Measurements from ENCODE around the gene ZNF618. TPM values are rescaled to one million over a fixed set of nuclear protein-coding genes. Genes with fewer than 3 reads are reported as not detected.

The ZNF618 gene
- total RNA-seq, 2 experiments from 2014 or later: not detected

- H2AFZ ChIP-seq (ENCODE audit: low read length): no peak overlapping the region
- TF ChIP-seq CTCF (conservative IDR thresholded peaks at IDR 0.05; ENCODE audit: low read length) (no peak), EZH2phosphoT487 (IDR thresholded peaks at IDR 0.05; ENCODE audit: borderline replicate concordance, low read depth, low read length) (no peak)
- no peak for DNase-seq (ENCODE audit: low spot score)
- no peaks in the 10 kb centered on the region for H4K20me1 ChIP-seq (ENCODE audit: insufficient read depth, low read length)
- H3K9me3 ChIP-seq (ENCODE audit: low read length): no peaks in the 10 kb centered on the region
- no peak overlapping the region for H3K27ac ChIP-seq (ENCODE audit: low read depth, low read length, poor library complexity, severe bottlenecking)
- intact Hi-C loops (cut with micrococcal nuclease; ENCODE audit: unreplicated experiment): no loop called here
- no peaks in the 10 kb centered on the region for H3K36me3 ChIP-seq (ENCODE audit: insufficient read depth, low read length)
- H3K4me2 ChIP-seq (ENCODE audit: low read length): no peak overlapping the region
- H3K4me3 ChIP-seq (ENCODE audit: low read depth, low read length, poor library complexity, severe bottlenecking): no peak overlapping the region
- no peaks in the 10 kb centered on the region for H3K79me2 ChIP-seq (ENCODE audit: insufficient read depth, low read depth, low read length)
- H3K9me2 ChIP-seq (ENCODE audit: insufficient read depth, low read length): no peaks in the 10 kb centered on the region
- ChIA-PET CTCF (ENCODE audit: unreplicated experiment) (no interaction called here), POLR2A (no interaction called here)
- H3K4me1 ChIP-seq (ENCODE audit: insufficient read depth, low read length, poor library complexity, severe bottlenecking): no peaks in the 10 kb centered on the region
- no TSS peak for BruUV-seq (replicated peaks)
These were observed 40.8 kb downstream of the ZNF618 start for GRCh38 chr9:113916931-113917330.

- Histone ChIP-seq H4K20me1 (ENCODE audit: insufficient read depth, low read length) (no peaks in the 10 kb centered on the region), H3K4me1 (ENCODE audit: insufficient read depth, low read length, poor library complexity, severe bottlenecking) (no peaks in the 10 kb centered on the region), H3K9me2 (ENCODE audit: insufficient read depth, low read length) (no peaks in the 10 kb centered on the region), H3K9me3 (ENCODE audit: low read length) (no peaks in the 10 kb centered on the region), H3K27ac (ENCODE audit: low read depth, low read length, poor library complexity, severe bottlenecking) (no peak overlapping the region), H3K4me2 (ENCODE audit: low read length) (no peak overlapping the region), H2AFZ (ENCODE audit: low read length) (no peak overlapping the region), H3K79me2 (ENCODE audit: insufficient read depth, low read depth, low read length) (no peaks in the 10 kb centered on the region), H3K36me3 (ENCODE audit: insufficient read depth, low read length) (no peaks in the 10 kb centered on the region), H3K4me3 (ENCODE audit: low read depth, low read length, poor library complexity, severe bottlenecking) (no peak overlapping the region)
- ChIA-PET CTCF (ENCODE audit: unreplicated experiment) (no interaction called here), POLR2A (no interaction called here)
- intact Hi-C loops (cut with micrococcal nuclease; ENCODE audit: unreplicated experiment): no loop called here
- DNase-seq (ENCODE audit: low spot score): no peak
- TF ChIP-seq EZH2phosphoT487 (IDR thresholded peaks at IDR 0.05; ENCODE audit: borderline replicate concordance, low read depth, low read length) (no peak), CTCF (conservative IDR thresholded peaks at IDR 0.05; ENCODE audit: low read length) (no peak)
- BruUV-seq (replicated peaks): no TSS peak
These were observed 42.7 kb downstream of the ZNF618 start for GRCh38 chr9:113918697-113919350.

- no peak overlapping the region for H3K4me2 ChIP-seq (ENCODE audit: low read length)
- H3K36me3 ChIP-seq (ENCODE audit: insufficient read depth, low read length): no peaks in the 10 kb centered on the region
- TF ChIP-seq EZH2phosphoT487 (IDR thresholded peaks at IDR 0.05; ENCODE audit: borderline replicate concordance, low read depth, low read length) (no peak), CTCF (conservative IDR thresholded peaks at IDR 0.05; ENCODE audit: low read length) (no peak)
- intact Hi-C loops (cut with micrococcal nuclease; ENCODE audit: unreplicated experiment): no loop called here
- H4K20me1 ChIP-seq (ENCODE audit: insufficient read depth, low read length): no peaks in the 10 kb centered on the region
- H2AFZ ChIP-seq (ENCODE audit: low read length): no peak overlapping the region
- CTCF ChIA-PET (ENCODE audit: unreplicated experiment): no interaction called here
- H3K9me2 ChIP-seq (ENCODE audit: insufficient read depth, low read length): no peaks in the 10 kb centered on the region
- DNase-seq (ENCODE audit: low spot score): no peak
- no peaks in the 10 kb centered on the region for H3K4me1 ChIP-seq (ENCODE audit: insufficient read depth, low read length, poor library complexity, severe bottlenecking)
- no peaks in the 10 kb centered on the region for H3K79me2 ChIP-seq (ENCODE audit: insufficient read depth, low read depth, low read length)
- POLR2A ChIA-PET: no interaction called here
- H3K27ac ChIP-seq (ENCODE audit: low read depth, low read length, poor library complexity, severe bottlenecking): no peak overlapping the region
- no peaks in the 10 kb centered on the region for H3K9me3 ChIP-seq (ENCODE audit: low read length)
- H3K4me3 ChIP-seq (ENCODE audit: low read depth, low read length, poor library complexity, severe bottlenecking): no peak overlapping the region
- BruUV-seq (replicated peaks): no TSS peak
These were observed 43.3 kb downstream of the ZNF618 start for GRCh38 chr9:113919382-113919781.
